ENCODE results near the gene SUPT20HL2. TPM values are rescaled to one million over a fixed set of nuclear protein-coding genes. Genes with fewer than 3 reads are reported as not detected.
"Not testable (repeated sequence)": the region's sequence is repeated elsewhere in the genome, so short reads cannot be mapped to it uniquely, and the experiment has no call there.

SUPT20HL2 gene
- total RNA-seq, 2 experiments from 2014 or later, result not detected

- POLR2A ChIA-PET, result no interaction called here
- no peak for DNase-seq
- H3K36me3 Mint-ChIP-seq (ENCODE audit: low read depth), result no peaks in the 10 kb centered on the region
- no peaks in the 10 kb centered on the region for H3K4me1 Mint-ChIP-seq
- no peak overlapping the region for H3K4me3 Mint-ChIP-seq
- no peak overlapping the region for H3K27ac Mint-ChIP-seq
- peaks cover 7% of the 10 kb centered on the region for H3K27me3 Mint-ChIP-seq
- CTCF ChIA-PET, result no interaction called here
- no peaks in the 10 kb centered on the region for H3K9me3 Mint-ChIP-seq
Measured at GRCh38 chrX:24332878-24333277, 19.0 kb upstream of the SUPT20HL2 start.

DNA sequence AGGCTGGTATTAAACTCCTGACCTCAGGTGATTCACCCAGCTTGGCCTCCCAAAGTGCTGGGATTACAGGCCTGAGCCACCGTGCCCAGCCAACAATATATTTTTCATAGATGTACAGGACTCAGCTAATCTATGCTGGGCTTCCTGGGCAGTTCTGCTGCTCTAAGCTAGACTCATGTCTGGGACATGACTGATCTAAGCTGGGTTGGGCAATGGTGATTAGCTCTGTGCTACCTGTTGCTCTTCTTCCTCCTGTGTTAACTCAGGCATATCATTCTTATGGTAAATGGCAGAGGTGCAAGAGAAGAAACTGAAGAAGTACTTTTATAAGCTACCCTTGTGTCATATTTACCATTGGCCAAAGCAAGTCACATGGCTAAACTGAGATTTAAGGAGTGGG is 11.4 kb upstream of the SUPT20HL2 start:
- POLR2A ChIA-PET, result no interaction called here
- no peaks in the 10 kb centered on the region for H3K4me1 Mint-ChIP-seq
- H3K36me3 Mint-ChIP-seq (ENCODE audit: low read depth), result no peaks in the 10 kb centered on the region
- CTCF ChIA-PET, result no interaction called here
- H3K27ac Mint-ChIP-seq, result no peak overlapping the region
- DNase-seq, result no peak
- H3K27me3 Mint-ChIP-seq, result peaks cover 16% of the 10 kb centered on the region
- H3K4me3 Mint-ChIP-seq, result no peak overlapping the region
- no peaks in the 10 kb centered on the region for H3K9me3 Mint-ChIP-seq

- Mint-ChIP-seq H3K4me1 (no peaks in the 10 kb centered on the region), H3K27ac (no peak overlapping the region), H3K27me3 (peaks cover 13% of the 10 kb centered on the region), H3K4me3 (no peak overlapping the region), H3K9me3 (no peaks in the 10 kb centered on the region), H3K36me3 (ENCODE audit: low read depth) (no peaks in the 10 kb centered on the region)
- no peak for DNase-seq
- CTCF ChIA-PET, result no interaction called here
- POLR2A ChIA-PET, result no interaction called here
Measured at GRCh38 chrX:24321741-24322395, 8.0 kb upstream of the SUPT20HL2 start.

- no peak for DNase-seq
- no peak overlapping the region for H3K27ac Mint-ChIP-seq
- POLR2A ChIA-PET, result no interaction called here
- no peaks in the 10 kb centered on the region for H3K36me3 Mint-ChIP-seq (ENCODE audit: low read depth)
- H3K9me3 Mint-ChIP-seq, result no peaks in the 10 kb centered on the region
- peaks cover 2% of the 10 kb centered on the region for H3K27me3 Mint-ChIP-seq
- H3K4me3 Mint-ChIP-seq, result no peak overlapping the region
- CTCF ChIA-PET, result no interaction called here
- no peaks in the 10 kb centered on the region for H3K4me1 Mint-ChIP-seq
Measured at GRCh38 chrX:24317567-24317966, 3.7 kb upstream of the SUPT20HL2 start.

GRCh38 chrX:24316111-24316510 is 2.2 kb upstream of the SUPT20HL2 start:
- H3K4me3 Mint-ChIP-seq, result no peak overlapping the region
- DNase-seq, result no peak
- no peaks in the 10 kb centered on the region for H3K4me1 Mint-ChIP-seq
- H3K27ac Mint-ChIP-seq, result no peak overlapping the region
- CTCF ChIA-PET, result no interaction called here
- POLR2A ChIA-PET, result no interaction called here
- H3K36me3 Mint-ChIP-seq (ENCODE audit: low read depth), result no peaks in the 10 kb centered on the region
- no peaks in the 10 kb centered on the region for H3K9me3 Mint-ChIP-seq
- no peaks in the 10 kb centered on the region for H3K27me3 Mint-ChIP-seq

DNA sequence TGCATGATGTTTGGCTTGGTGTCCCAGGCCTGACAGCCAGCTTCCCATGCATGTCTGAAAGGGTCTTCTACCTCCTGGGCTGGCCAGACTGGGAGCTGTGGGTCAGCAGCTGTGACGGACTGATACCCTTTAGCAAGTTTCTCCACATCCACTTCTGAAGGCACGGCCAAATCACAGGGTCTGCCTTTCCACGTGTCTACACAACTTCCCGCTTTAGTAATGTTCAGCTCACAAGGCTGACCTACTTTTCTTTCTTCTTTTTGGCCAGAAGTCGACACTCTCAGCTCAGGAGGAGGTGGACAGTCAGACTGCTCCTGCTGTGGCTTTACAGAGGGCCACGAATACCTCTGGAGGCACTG is 1.6 kb downstream of the SUPT20HL2 start:
- CTCF ChIA-PET, POLR2A ChIA-PET, H3K9me3 Mint-ChIP-seq: not testable (repeated sequence)

DNA sequence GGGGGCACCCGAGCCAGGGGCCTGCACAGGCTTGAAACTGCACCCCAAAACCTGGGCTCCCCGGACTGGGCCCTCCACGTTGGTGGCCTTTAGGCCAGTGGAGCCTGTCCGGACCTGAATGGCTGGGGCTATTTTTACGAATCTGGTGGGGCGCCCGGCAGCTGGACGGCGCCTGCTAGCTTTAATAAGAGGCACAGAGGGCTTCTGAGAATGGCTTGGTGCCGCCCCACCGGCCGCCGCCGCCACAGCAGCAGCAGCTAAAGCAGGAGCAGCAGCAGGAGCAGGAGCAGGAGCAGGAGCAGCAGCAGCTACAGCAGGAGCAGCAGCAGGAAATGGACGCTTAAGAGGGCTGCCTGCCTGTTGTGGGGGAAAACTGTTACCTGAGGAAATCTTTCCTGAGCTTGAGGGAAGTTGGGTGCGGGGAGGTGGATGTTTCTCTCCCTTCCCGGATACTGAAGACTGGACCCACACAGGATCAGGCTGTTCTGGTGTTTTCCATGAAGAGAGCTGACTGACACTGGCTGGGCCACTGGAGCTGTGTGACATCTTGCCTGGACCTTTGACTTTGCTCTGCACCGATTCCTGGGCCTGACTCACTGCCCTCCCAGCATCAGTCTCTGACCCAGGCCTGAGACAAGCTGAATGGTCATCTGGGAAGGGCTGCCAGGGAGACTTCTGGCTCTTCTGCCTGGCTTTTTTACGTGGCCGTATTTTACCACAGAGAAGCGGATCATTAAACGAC is 2.2 kb downstream of the SUPT20HL2 start:
- H3K27me3 Mint-ChIP-seq; CTCF ChIA-PET; DNase-seq; H3K4me3 Mint-ChIP-seq; H3K4me1 Mint-ChIP-seq; H3K36me3 Mint-ChIP-seq (ENCODE audit: low read depth); H3K27ac Mint-ChIP-seq; H3K9me3 Mint-ChIP-seq; POLR2A ChIA-PET: not testable (repeated sequence)

More for the DNA sequence above, 1.6 kb downstream of the SUPT20HL2 start:
- not testable (repeated sequence) for H3K4me3 Mint-ChIP-seq; H3K4me1 Mint-ChIP-seq; H3K27me3 Mint-ChIP-seq; H3K36me3 Mint-ChIP-seq (ENCODE audit: low read depth); DNase-seq; H3K27ac Mint-ChIP-seq

- H3K27ac Mint-ChIP-seq; CTCF ChIA-PET; DNase-seq; H3K4me1 Mint-ChIP-seq; H3K4me3 Mint-ChIP-seq; H3K36me3 Mint-ChIP-seq (ENCODE audit: low read depth); POLR2A ChIA-PET; H3K27me3 Mint-ChIP-seq; H3K9me3 Mint-ChIP-seq: not testable (repeated sequence)
Measured at GRCh38 chrX:24310916-24311315, 3.0 kb downstream of the SUPT20HL2 start.

GRCh38 chrX:24309580-24310374 is 4.1 kb downstream of the SUPT20HL2 start:
- H3K27me3 Mint-ChIP-seq; DNase-seq; H3K9me3 Mint-ChIP-seq; CTCF ChIA-PET; H3K27ac Mint-ChIP-seq; H3K4me1 Mint-ChIP-seq; POLR2A ChIA-PET; H3K4me3 Mint-ChIP-seq; H3K36me3 Mint-ChIP-seq (ENCODE audit: low read depth): not testable (repeated sequence)

DNA sequence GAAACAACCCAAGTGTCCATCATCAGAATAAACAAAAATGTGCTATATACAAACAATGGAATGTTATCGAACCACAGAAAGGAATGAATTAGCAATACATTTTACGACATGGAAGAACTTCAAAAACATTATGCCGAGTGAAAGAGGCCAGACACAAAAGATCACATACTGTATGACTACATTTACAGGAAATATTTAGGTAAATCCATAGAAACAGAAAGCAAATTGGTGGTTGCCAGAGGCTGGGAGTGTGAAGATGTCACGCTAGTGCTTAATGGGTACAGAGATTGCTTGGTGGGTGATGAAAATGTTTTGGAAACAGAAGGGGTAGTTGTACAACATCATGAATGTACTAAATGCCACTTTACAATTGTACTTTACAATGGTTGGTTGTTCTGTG is 5.1 kb downstream of the SUPT20HL2 start:
- POLR2A ChIA-PET; H3K4me1 Mint-ChIP-seq; DNase-seq; H3K36me3 Mint-ChIP-seq (ENCODE audit: low read depth); H3K27ac Mint-ChIP-seq; H3K9me3 Mint-ChIP-seq; H3K27me3 Mint-ChIP-seq; CTCF ChIA-PET; H3K4me3 Mint-ChIP-seq: not testable (repeated sequence)

DNA sequence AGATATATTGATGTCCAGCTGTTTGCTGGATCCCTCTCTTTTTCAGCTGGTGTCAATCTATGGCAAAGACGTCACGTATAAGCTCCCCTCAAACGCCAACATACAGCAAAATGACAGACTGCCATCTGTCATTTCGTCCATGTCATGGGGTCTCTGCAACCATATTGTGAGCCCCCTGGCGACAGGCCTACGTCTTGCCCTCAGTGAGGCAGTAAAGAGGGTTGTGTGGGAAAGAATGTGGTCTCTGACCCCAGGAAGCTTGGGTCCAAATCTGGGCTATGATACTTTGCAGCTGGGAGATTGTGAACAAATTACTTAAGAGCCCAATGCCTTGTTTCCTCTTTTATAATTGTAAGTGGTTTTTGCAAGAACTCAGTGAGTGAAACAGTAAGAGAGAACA is 7.4 kb downstream of the SUPT20HL2 start:
- no peak for DNase-seq
- POLR2A ChIA-PET, result no interaction called here
- no peak overlapping the region for H3K27ac Mint-ChIP-seq
- no peak overlapping the region for H3K4me3 Mint-ChIP-seq
- no peaks in the 10 kb centered on the region for H3K9me3 Mint-ChIP-seq
- peaks cover 5% of the 10 kb centered on the region for H3K4me1 Mint-ChIP-seq
- CTCF ChIA-PET, result interaction anchor here (0.7 kb wide), 1 partner anchor 27 kb away, joined by 4 read pairs; no protein-coding TSS in a partner anchor
- H3K36me3 Mint-ChIP-seq (ENCODE audit: low read depth), result no peaks in the 10 kb centered on the region
- no peaks in the 10 kb centered on the region for H3K27me3 Mint-ChIP-seq

GRCh38 chrX:24305905-24306304 is 8.0 kb downstream of the SUPT20HL2 start:
- ChIA-PET POLR2A (no interaction called here), CTCF (interaction anchor here (0.7 kb wide), 1 partner anchor 27 kb away, joined by 4 read pairs; no protein-coding TSS in a partner anchor)
- H3K9me3 Mint-ChIP-seq, result no peaks in the 10 kb centered on the region
- DNase-seq, result no peak
- no peaks in the 10 kb centered on the region for H3K36me3 Mint-ChIP-seq (ENCODE audit: low read depth)
- no peaks in the 10 kb centered on the region for H3K27me3 Mint-ChIP-seq
- H3K4me3 Mint-ChIP-seq, result no peak overlapping the region
- H3K27ac Mint-ChIP-seq, result no peak overlapping the region
- peaks cover 5% of the 10 kb centered on the region for H3K4me1 Mint-ChIP-seq

GRCh38 chrX:24301806-24302205 is 12.1 kb downstream of the SUPT20HL2 start:
- ChIA-PET POLR2A (no interaction called here), CTCF (no interaction called here)
- H3K27ac Mint-ChIP-seq, result no peak overlapping the region
- no peaks in the 10 kb centered on the region for H3K36me3 Mint-ChIP-seq (ENCODE audit: low read depth)
- no peak for DNase-seq
- no peaks in the 10 kb centered on the region for H3K9me3 Mint-ChIP-seq
- peaks cover 2% of the 10 kb centered on the region for H3K27me3 Mint-ChIP-seq
- H3K4me1 Mint-ChIP-seq, result no peaks in the 10 kb centered on the region
- no peak overlapping the region for H3K4me3 Mint-ChIP-seq

GRCh38 chrX:24301060-24301459 is 12.8 kb downstream of the SUPT20HL2 start:
- H3K4me1 Mint-ChIP-seq, result no peaks in the 10 kb centered on the region
- no peaks in the 10 kb centered on the region for H3K36me3 Mint-ChIP-seq (ENCODE audit: low read depth)
- H3K27ac Mint-ChIP-seq, result no peak overlapping the region
- peaks cover 2% of the 10 kb centered on the region for H3K27me3 Mint-ChIP-seq
- ChIA-PET POLR2A (no interaction called here), CTCF (no interaction called here)
- no peak for DNase-seq
- H3K9me3 Mint-ChIP-seq, result no peaks in the 10 kb centered on the region
- no peak overlapping the region for H3K4me3 Mint-ChIP-seq
